Endothelial cell (in vitro differentiated cells): Measurements from ENCODE around the gene SPATA20. TPM values are rescaled to one million over a fixed set of nuclear protein-coding genes. Genes with fewer than 3 reads are reported as not detected.

Experiments used
- DNase-seq: peaks from one replicate; pipeline ENCODE4 v3.0.0; 2021; ENCODE audit warnings: low spot score
- H3K27ac Mint-ChIP-seq: one replicate; pipeline ENCODE4 v1.8.0; 2021; ENCODE audit warnings: mixed read lengths, inconsistent platforms; ENCODE audit not compliant: unreplicated experiment
- H3K27me3 Mint-ChIP-seq: one replicate; pipeline ENCODE4 v1.8.0; 2021; ENCODE audit warnings: mild to moderate bottlenecking, moderate library complexity, mixed read lengths, inconsistent platforms; ENCODE audit not compliant: unreplicated experiment
- H3K36me3 Mint-ChIP-seq: one replicate; pipeline ENCODE4 v1.8.0; 2021; ENCODE audit warnings: mild to moderate bottlenecking, low read depth, mixed read lengths, inconsistent platforms; ENCODE audit not compliant: unreplicated experiment
- H3K4me1 Mint-ChIP-seq: one replicate; pipeline ENCODE4 v1.8.0; 2021; ENCODE audit warnings: mild to moderate bottlenecking, mixed read lengths, inconsistent platforms; ENCODE audit not compliant: unreplicated experiment
- H3K4me3 Mint-ChIP-seq: one replicate; pipeline ENCODE4 v1.8.0; 2021; ENCODE audit warnings: mild to moderate bottlenecking, mixed read lengths, inconsistent platforms; ENCODE audit not compliant: unreplicated experiment
- H3K9me3 Mint-ChIP-seq: one replicate; pipeline ENCODE4 v1.8.0; 2021; ENCODE audit warnings: mixed read lengths, inconsistent platforms; ENCODE audit not compliant: unreplicated experiment
- total RNA-seq: library from RNA; stranded (reverse); fragmentation: NEBNext Ultra II Directional; extraction: Animal tissue kit (Norgen Biotek cat#: 25700); gene quantifications from one replicate; pipeline ENCODE4 v1.2.1, GENCODE V29; 2021; ENCODE audit not compliant: unreplicated experiment
- TF ChIP-seq, protein P1 (sequence below): fragments of 200-600 bp; sonication (generic); IDR thresholded peaks from one replicate; pipeline ENCODE4 v1.5.0; 2021; ENCODE audit warnings: antibody characterized with exemption; ENCODE audit not compliant: unreplicated experiment

Gene SPATA20
- total RNA-seq, 1 donor from 2014 or later = 72.5 TPM

DNA sequence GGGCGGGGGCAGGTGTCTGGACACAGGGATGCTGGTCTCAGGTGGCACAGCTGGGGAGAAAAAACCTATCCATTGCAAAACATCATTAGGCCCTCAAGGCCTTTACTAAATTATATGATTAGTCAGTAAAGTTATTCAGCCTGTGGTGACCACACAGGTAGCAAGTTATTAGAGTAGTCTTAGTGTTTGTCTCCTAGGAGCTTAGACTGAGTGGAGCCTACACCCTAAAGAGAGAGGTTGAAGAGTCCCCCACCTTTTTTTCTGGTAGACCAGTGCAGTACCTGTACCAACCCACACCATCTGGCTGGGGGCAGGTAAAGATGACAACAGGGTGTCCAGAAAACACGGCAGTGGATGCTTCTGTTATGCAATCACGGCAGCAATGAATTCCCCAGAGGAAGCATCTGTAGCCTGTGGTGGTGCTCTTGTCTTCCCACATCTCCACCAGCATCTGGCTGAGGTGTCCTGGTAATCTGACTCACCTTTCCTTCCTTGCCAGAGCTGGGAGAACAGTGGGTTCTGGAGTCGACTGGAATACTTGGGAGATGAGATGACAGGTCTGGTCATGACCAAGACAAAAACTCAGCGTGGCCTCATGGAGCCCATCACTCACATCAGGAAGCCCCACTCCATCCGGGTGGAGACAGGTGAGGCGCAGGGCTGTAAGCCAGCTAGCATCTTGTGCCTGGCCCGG is 27.7 kb upstream of the SPATA20 start:
- Mint-ChIP-seq H3K27me3 (no peaks in the 10 kb centered on the region), H3K4me1 (peaks cover 20% of the 10 kb centered on the region), H3K27ac (no peak overlapping the region), H3K9me3 (no peaks in the 10 kb centered on the region), H3K36me3 (no peaks in the 10 kb centered on the region), H3K4me3 (no peak overlapping the region)
- DNase-seq = no peak
- TF ChIP-seq, protein P1, sequence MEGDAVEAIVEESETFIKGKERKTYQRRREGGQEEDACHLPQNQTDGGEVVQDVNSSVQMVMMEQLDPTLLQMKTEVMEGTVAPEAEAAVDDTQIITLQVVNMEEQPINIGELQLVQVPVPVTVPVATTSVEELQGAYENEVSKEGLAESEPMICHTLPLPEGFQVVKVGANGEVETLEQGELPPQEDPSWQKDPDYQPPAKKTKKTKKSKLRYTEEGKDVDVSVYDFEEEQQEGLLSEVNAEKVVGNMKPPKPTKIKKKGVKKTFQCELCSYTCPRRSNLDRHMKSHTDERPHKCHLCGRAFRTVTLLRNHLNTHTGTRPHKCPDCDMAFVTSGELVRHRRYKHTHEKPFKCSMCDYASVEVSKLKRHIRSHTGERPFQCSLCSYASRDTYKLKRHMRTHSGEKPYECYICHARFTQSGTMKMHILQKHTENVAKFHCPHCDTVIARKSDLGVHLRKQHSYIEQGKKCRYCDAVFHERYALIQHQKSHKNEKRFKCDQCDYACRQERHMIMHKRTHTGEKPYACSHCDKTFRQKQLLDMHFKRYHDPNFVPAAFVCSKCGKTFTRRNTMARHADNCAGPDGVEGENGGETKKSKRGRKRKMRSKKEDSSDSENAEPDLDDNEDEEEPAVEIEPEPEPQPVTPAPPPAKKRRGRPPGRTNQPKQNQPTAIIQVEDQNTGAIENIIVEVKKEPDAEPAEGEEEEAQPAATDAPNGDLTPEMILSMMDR = no peak

DNA sequence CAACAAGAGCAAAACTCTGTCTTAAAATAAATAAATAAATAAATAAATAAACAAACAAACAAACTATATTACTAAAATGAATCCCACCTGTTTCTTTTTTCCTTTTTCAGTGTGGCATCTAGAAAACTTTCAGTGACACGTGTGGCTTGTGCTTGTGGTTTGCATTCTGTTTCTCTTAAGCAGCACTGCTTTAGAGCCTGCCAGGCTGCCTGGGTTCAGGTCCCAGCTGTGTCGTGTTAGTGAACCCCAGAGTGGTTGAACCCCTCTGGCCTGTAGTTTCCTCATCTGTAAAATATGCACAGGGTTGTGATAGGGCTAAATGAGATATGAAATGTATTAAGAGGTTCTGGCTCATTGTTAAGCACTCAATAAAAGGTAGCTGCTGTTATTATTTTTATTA is 26.5 kb upstream of the SPATA20 start:
- H3K27ac Mint-ChIP-seq = no peak overlapping the region
- no peak for DNase-seq
- peaks cover 25% of the 10 kb centered on the region for H3K4me1 Mint-ChIP-seq
- TF ChIP-seq, protein P1 = no peak
- no peaks in the 10 kb centered on the region for H3K36me3 Mint-ChIP-seq
- peaks cover 2% of the 10 kb centered on the region for H3K27me3 Mint-ChIP-seq
- H3K4me3 Mint-ChIP-seq = no peak overlapping the region
- no peaks in the 10 kb centered on the region for H3K9me3 Mint-ChIP-seq

DNA sequence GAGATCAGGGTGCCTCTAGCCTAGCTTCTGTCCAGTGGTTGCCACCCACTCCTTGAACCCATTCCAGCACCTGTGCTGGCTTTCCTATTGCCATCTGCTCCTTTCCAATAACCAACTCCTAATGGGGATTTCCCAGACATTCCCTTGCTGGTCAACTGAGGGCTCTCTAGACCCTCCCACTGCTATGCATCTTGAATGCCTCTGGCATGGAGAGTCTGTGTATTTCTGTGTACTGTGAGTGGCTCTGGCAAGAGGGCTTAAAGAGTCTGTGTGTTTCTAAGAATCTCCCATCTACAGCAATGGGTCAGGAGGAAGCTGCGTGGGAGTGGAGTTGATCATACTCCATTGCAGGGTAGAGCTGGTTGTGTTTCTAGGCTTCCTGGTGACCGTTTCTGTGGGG is 25.5 kb upstream of the SPATA20 start:
- peak overlapping the region; percentile 18 for H3K27ac Mint-ChIP-seq
- TF ChIP-seq, protein P1 = no peak
- H3K9me3 Mint-ChIP-seq = no peaks in the 10 kb centered on the region
- peaks cover 25% of the 10 kb centered on the region for H3K4me1 Mint-ChIP-seq
- DNase-seq = no peak
- H3K36me3 Mint-ChIP-seq = no peaks in the 10 kb centered on the region
- peaks cover 2% of the 10 kb centered on the region for H3K27me3 Mint-ChIP-seq
- no peak overlapping the region for H3K4me3 Mint-ChIP-seq

DNA sequence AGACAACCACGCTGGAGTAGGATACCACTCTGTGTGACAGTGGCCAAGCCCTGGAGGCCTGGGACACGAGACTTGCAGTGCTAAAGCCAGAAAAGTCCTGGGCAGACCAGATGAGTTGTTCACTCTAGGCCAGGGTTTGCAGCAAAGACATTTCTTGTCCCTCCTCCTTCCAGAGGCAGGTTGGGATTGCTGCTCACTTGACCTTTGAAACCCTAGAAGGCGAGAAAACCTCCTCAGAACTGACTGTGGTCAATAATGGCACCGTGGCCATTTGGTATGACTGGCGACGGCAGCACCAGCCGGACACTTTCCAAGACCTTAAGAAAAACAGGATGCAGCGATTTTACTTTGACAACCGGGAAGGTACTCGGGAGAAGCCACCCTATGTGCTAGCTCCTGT is 24.2 kb upstream of the SPATA20 start:
- no peaks in the 10 kb centered on the region for H3K36me3 Mint-ChIP-seq

DNA sequence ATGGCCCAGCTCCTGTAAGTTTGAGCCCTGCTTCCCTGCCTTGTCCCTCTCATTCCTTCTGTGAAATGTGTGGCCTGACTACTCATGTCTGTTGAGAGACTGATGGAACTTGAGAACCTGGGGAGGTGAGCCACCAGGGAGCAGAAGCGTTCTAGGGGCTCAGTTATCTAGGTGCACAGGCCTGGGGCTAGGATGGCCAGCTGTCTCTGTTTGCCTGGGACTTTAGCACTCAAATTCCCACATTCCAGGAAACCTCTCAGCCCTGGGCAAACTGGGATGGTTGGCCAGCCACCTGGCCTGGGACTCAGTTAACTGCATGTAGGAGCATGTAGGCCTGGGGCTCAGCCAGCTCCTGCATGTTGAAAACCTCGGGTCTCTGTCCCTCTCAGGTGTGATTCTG is 23.8 kb upstream of the SPATA20 start:
- TF ChIP-seq, protein P1 = no peak
- no peak overlapping the region for H3K4me3 Mint-ChIP-seq
- peaks cover 2% of the 10 kb centered on the region for H3K27me3 Mint-ChIP-seq
- H3K4me1 Mint-ChIP-seq = peaks cover 25% of the 10 kb centered on the region
- DNase-seq = no peak
- H3K36me3 Mint-ChIP-seq = no peaks in the 10 kb centered on the region
- H3K27ac Mint-ChIP-seq = no peak overlapping the region
- no peaks in the 10 kb centered on the region for H3K9me3 Mint-ChIP-seq

More for the DNA sequence above, 24.2 kb upstream of the SPATA20 start:
- TF ChIP-seq, protein P1 = no peak
- Mint-ChIP-seq H3K27me3 (peaks cover 2% of the 10 kb centered on the region), H3K4me3 (no peak overlapping the region), H3K27ac (no peak overlapping the region), H3K4me1 (peaks cover 25% of the 10 kb centered on the region), H3K9me3 (no peaks in the 10 kb centered on the region)
- no peak for DNase-seq
